ENCODE measurements around the gene KRI1.

Gene KRI1

DNA sequence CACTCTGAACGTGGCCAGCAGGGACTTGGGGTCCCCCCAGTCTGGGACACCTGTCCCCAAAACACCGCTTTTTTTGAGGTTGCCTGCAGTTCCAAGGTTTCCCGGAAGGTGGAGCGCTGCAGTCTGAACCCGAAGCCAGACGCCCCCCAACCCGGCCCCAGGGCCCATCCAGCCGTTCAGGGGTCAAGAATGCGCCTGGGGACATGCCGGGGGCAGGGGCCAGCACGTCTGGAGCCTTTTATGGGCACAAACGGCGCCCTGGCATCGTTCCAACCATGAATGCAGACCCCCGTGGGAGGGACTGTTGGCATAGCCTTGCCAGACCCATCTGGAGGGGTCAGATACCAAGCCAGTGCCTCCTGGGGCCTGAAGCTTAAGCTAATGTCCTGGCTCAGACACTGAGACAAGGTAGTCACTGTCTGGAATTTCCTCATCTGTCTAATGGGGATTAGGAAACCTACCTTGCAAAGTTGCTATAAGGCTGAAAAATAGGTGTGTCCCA lies 55.5 kb downstream of the KRI1 start:
- H3K27me3 ChIP-seq (ENCODE audit: control insufficient read depth in 2 of 2, insufficient read depth in 2 of 2, low read length in 2 of 2) = peaks cover 19 to 22% of the 10 kb centered on the region in 2 donors
- no peaks in the 10 kb centered on the region for H3K36me3 ChIP-seq (ENCODE audit: control insufficient read depth in 2 of 2, insufficient read depth in 2 of 2, low read length in 2 of 2)
- no peak overlapping the region for H3K4me3 ChIP-seq (ENCODE audit: low read length in 2 of 2)
- H3K9ac ChIP-seq (ENCODE audit: low read depth in 1 of 2, low read length in 2 of 2) = no peak overlapping the region
- no peaks in the 10 kb centered on the region for H3K9me3 ChIP-seq (ENCODE audit: control insufficient read depth in 2 of 2, low read length in 2 of 2)
- peaks cover 0 to 2% of the 10 kb centered on the region in 2 donors for H3K4me1 ChIP-seq (ENCODE audit: control insufficient read depth in 2 of 2, insufficient read depth in 2 of 2, low read length in 2 of 2)
- no peak overlapping the region for H3K27ac ChIP-seq (ENCODE audit: low read depth in 2 of 2, low read length in 2 of 2)

DNA sequence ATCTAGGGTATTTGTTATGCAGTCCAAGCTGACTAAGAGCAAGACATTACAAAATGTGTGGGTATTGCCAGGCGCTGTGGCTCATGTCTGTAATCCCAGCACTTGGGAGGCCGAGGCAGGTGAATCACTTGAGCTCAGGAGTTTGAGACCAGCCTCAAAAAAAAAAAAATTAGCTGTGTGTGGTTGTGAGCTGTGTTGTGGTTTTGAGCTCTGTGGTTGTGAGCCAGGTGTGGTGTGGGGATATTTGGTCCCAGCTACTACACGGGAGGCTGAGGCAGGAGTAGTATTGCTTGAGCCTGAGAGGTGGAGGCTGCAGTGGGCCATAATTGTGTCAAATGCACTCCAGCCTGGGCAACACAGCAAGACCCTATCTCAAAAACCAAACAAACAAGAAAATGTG lies 57.1 kb downstream of the KRI1 start:
- no peak overlapping the region for H3K27ac ChIP-seq (ENCODE audit: low read depth in 2 of 2, low read length in 2 of 2)
- H3K9me3 ChIP-seq (ENCODE audit: control insufficient read depth in 2 of 2, low read length in 2 of 2) = no peaks in the 10 kb centered on the region
- H3K4me3 ChIP-seq (ENCODE audit: low read length in 2 of 2) = no peak overlapping the region
- peaks cover 0 to 2% of the 10 kb centered on the region in 2 donors for H3K4me1 ChIP-seq (ENCODE audit: control insufficient read depth in 2 of 2, insufficient read depth in 2 of 2, low read length in 2 of 2)
- no peaks in the 10 kb centered on the region for H3K36me3 ChIP-seq (ENCODE audit: control insufficient read depth in 2 of 2, insufficient read depth in 2 of 2, low read length in 2 of 2)
- H3K9ac ChIP-seq (ENCODE audit: low read depth in 1 of 2, low read length in 2 of 2) = no peak overlapping the region
- peaks cover 5 to 8% of the 10 kb centered on the region in 2 donors for H3K27me3 ChIP-seq (ENCODE audit: control insufficient read depth in 2 of 2, insufficient read depth in 2 of 2, low read length in 2 of 2)

DNA sequence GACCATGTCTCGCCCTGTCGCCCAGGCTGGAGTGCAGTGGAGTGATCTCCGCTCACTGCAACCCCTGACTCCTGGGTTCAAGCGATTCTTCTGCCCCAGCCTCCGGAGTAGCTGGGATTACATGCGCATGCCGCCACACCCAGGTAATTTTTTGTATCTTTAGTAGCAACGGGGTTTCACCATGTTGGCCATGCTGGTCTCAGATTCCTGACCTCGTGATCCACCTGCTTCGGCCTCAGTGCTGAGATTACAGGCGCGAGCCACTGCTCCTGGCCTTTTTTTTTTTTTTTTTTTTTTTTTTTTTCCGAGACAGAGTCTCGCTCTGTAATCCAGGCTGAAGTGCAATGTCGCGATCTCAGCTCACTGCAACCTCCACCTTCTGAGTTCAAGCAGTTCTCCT lies 57.8 kb downstream of the KRI1 start:
- peaks cover 0 to 2% of the 10 kb centered on the region in 2 donors for H3K4me1 ChIP-seq (ENCODE audit: control insufficient read depth in 2 of 2, insufficient read depth in 2 of 2, low read length in 2 of 2)

DNA sequence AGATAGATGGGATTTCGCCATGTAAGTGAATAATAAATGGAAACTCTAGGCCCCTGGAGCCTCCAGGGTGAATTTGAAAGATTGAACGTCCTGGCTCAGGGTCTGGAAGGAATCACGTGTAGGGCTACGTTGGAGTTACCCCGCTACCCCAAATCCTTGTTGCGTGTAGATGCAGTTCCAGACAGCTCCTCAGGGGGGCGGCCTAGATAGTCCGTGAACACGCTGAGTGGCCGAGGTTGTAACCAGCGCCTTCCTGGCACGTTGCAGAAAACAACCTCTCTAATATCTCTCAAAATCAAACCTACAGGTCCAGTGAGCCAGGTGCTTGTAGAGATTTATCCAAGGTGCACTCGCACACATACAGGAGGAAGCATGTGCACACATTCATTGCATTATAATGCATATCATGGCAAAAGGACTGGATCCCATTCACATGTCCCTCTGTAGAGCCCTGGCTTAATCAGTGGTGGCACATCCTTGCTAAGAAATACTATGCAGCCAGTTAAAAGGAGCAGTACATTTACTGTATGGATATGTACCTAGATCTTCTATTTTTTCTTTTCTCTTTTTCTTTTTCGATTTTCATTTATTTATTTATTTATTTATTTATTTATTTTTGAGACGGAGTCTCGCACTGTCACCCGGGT lies 60.1 kb downstream of the KRI1 start:
- Histone ChIP-seq H3K4me3 (ENCODE audit: low read length in 2 of 2) (no peak overlapping the region), H3K27me3 (ENCODE audit: control insufficient read depth in 2 of 2, insufficient read depth in 2 of 2, low read length in 2 of 2) (no peaks in the 10 kb centered on the region), H3K27ac (ENCODE audit: low read depth in 2 of 2, low read length in 2 of 2) (no peak overlapping the region)

More for the DNA sequence above, 57.8 kb downstream of the KRI1 start:
- H3K4me3 ChIP-seq (ENCODE audit: low read length in 2 of 2) = no peak overlapping the region
- no peaks in the 10 kb centered on the region for H3K9me3 ChIP-seq (ENCODE audit: control insufficient read depth in 2 of 2, low read length in 2 of 2)
- H3K36me3 ChIP-seq (ENCODE audit: control insufficient read depth in 2 of 2, insufficient read depth in 2 of 2, low read length in 2 of 2) = no peaks in the 10 kb centered on the region
- H3K27ac ChIP-seq (ENCODE audit: low read depth in 2 of 2, low read length in 2 of 2) = no peak overlapping the region
- no peak overlapping the region for H3K9ac ChIP-seq (ENCODE audit: low read depth in 1 of 2, low read length in 2 of 2)
- H3K27me3 ChIP-seq (ENCODE audit: control insufficient read depth in 2 of 2, insufficient read depth in 2 of 2, low read length in 2 of 2) = peaks cover 2% of the 10 kb centered on the region in 2 donors

More for the DNA sequence above, 60.1 kb downstream of the KRI1 start:
- Histone ChIP-seq H3K4me1 (ENCODE audit: control insufficient read depth in 2 of 2, insufficient read depth in 2 of 2, low read length in 2 of 2) (peaks cover 6 to 7% of the 10 kb centered on the region in 2 donors), H3K9ac (ENCODE audit: low read depth in 1 of 2, low read length in 2 of 2) (no peak overlapping the region), H3K9me3 (ENCODE audit: control insufficient read depth in 2 of 2, low read length in 2 of 2) (no peaks in the 10 kb centered on the region), H3K36me3 (ENCODE audit: control insufficient read depth in 2 of 2, insufficient read depth in 2 of 2, low read length in 2 of 2) (no peaks in the 10 kb centered on the region)

Measured in mucosa of rectum (tissue), 2 donors.